Hematopoietic multipotent progenitor cell (in vitro differentiated cells): ENCODE measurements around the gene TMED5. TPM values are rescaled to one million over a fixed set of nuclear protein-coding genes. Genes with fewer than 3 reads are reported as not detected.
"Not testable (repeated sequence)": the region's sequence is repeated elsewhere in the genome, so short reads cannot be mapped to it uniquely, and the experiment has no call there.

ENCODE experiments used
- DNase-seq, 3 donors: peaks; one replicate each; pipeline ENCODE4 v3.0.0-alpha.2; 2011 to 2015; ENCODE audit warnings: low read depth in 2 of 3, low spot score in 2 of 3
- total RNA-seq: library from RNA; depleted of rRNA; stranded (reverse); fragments of >200 nt; gene quantifications from one replicate; pipeline ENCODE4 v1.2.3, GENCODE V29; 2012

Gene TMED5
- total RNA-seq, 1 donor = 30.4 TPM

GRCh38 chr1:93172778-93173177 is 7.4 kb downstream of the TMED5 start:
- no peak for DNase-seq

GRCh38 chr1:93171549-93172034 is 8.6 kb downstream of the TMED5 start:
- DNase-seq = no peak

- not testable (repeated sequence) for DNase-seq
Observed at GRCh38 chr1:93170141-93170678, 10.0 kb downstream of the TMED5 start.

GRCh38 chr1:93167006-93167405 is 13.2 kb downstream of the TMED5 start:
- no peak for DNase-seq

GRCh38 chr1:93165895-93166294 is 14.3 kb downstream of the TMED5 start:
- DNase-seq = not testable (repeated sequence)

- no peak for DNase-seq
Observed at GRCh38 chr1:93164816-93165215, 15.4 kb downstream of the TMED5 start.

GRCh38 chr1:93163314-93163713 is 16.9 kb downstream of the TMED5 start:
- not testable (repeated sequence) for DNase-seq

- DNase-seq = peak in 1 of 3 donors; percentile 28
Observed at GRCh38 chr1:93159337-93159736, 20.9 kb downstream of the TMED5 start.

GRCh38 chr1:93155335-93155734 is 24.9 kb downstream of the TMED5 start:
- DNase-seq = peak in 2 of 3 donors; percentile 33 to 42

- no peak for DNase-seq
Observed at GRCh38 chr1:93154898-93155297, 25.3 kb downstream of the TMED5 start.

- DNase-seq = no peak
Observed at GRCh38 chr1:93152835-93153234, 27.4 kb downstream of the TMED5 start.

GRCh38 chr1:93151474-93151873 is 28.7 kb downstream of the TMED5 start:
- no peak for DNase-seq

GRCh38 chr1:93150729-93151128 is 29.5 kb downstream of the TMED5 start:
- no peak for DNase-seq

- no peak for DNase-seq
Observed at GRCh38 chr1:93148001-93148400, 32.2 kb downstream of the TMED5 start.

GRCh38 chr1:93143769-93144168 is 36.4 kb downstream of the TMED5 start:
- no peak for DNase-seq

- DNase-seq = no peak
Observed at GRCh38 chr1:93143136-93143535, 37.1 kb downstream of the TMED5 start.

GRCh38 chr1:93142161-93142560 is 38.1 kb downstream of the TMED5 start:
- DNase-seq = no peak

- no peak for DNase-seq
Observed at GRCh38 chr1:93140106-93140505, 40.1 kb downstream of the TMED5 start.

- no peak for DNase-seq
Observed at GRCh38 chr1:93137604-93138292, 42.5 kb downstream of the TMED5 start.

- no peak for DNase-seq
Observed at GRCh38 chr1:93136445-93136844, 43.8 kb downstream of the TMED5 start.

GRCh38 chr1:93132638-93133037 is 47.6 kb downstream of the TMED5 start:
- DNase-seq = no peak

GRCh38 chr1:93129507-93130099 is 50.6 kb downstream of the TMED5 start:
- no peak for DNase-seq
